GOT3 (cell line): ENCODE results near the gene GDF11.

ENCODE experiments used
- DNase-seq: peaks from one replicate; lab custom pipeline; 2025; ENCODE audit warnings: mixed read lengths; lab: John Stamatoyannopoulos, UW

Gene GDF11

DNA sequence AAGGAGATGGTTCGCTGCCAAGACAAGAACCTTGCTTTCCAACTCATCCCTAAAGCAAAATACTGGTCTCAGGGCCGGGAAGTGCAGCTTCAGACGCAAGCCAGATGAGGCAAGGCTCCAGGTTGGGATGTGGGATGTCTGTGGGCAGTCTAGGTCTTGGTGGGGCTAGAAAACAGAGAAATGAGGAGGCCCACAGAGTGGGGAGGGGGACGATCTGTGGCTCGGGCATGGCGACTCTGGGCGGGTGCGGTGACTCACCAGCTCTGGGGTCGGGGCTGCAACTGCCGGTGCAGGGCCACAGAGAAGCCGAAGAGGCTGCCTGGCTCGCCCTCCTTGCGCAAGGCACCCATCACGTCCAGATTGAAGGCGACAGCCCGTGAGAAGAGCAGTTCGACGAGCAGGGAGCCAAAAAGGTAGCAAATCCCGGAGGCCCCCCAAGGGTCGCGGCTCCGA, 35.7 kb upstream of the GDF11 start:
- no peak for DNase-seq

DNA sequence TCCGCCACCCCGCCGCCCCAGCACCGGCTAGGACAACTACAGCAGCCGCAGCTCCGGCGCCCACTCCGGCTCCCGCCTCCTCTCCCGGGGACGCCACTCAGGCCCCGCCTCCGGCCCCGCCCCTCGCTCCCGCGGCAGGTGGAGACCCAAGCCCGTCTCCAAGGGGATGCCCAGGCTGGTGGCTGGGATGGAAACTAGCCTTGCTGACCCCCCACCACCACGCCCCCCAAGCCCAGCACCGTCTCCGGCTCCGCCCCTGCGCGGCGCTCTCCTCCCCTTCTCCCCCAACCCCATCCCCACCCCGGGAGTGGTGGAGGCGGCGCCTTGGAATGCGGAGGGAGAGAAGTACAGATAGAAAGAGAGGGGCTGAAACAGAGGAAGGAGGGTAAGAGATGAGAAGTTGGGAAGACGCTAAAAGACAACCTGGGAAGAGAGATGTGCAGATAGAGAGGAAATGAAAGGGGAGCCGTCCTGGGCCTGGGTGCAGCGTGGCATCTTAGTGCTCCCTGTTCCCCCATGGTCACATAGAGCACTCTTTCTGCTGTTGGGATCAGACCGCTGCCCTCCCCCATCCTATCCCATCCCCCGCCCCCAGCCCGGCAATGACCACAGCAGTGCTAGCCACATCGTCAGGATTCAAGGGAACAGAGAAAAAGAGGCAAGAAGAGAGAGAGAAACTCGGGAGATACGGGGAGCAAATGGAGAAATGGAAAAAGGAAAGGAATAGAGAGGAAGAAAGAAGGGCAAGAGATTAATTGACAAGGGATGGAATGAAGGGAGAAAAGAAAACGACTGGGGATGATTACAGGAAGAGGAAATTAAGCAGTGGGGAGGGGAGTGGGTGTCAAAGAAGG, 34.9 kb upstream of the GDF11 start, which contains the start of gene ITGA7:
TSS of gene ITGA7 (minus strand) at position 64 of the 854 bp plus-strand sequence. CDS start 222 bp downstream, outside the sequence.
- DNase-seq = no peak

DNA sequence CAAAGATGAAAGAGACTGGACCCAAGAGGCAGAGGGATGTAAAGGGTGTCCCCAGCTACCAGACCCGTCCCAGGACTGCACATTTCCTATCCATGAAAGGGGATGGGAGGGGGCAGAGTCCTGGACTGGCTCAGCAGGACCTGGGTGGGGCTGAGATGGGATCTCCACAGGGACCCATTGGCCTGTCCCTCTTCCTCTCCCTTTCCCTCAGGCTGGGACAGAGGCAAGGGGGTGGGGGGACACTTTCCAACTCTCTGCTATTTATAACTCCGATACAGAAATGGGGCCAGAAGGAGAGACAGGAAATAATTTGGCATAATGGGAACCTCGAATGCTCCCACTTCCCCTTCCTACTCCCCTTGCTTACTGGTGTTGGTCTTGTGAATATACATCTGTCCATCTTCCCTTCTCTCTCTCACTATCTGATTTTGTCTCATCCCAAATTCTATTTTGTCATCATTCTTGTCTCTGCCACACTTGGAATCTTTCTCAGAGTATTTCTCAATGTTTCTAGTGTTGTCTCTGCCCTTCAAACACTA, 34.2 kb upstream of the GDF11 start:
- DNase-seq = no peak

DNA sequence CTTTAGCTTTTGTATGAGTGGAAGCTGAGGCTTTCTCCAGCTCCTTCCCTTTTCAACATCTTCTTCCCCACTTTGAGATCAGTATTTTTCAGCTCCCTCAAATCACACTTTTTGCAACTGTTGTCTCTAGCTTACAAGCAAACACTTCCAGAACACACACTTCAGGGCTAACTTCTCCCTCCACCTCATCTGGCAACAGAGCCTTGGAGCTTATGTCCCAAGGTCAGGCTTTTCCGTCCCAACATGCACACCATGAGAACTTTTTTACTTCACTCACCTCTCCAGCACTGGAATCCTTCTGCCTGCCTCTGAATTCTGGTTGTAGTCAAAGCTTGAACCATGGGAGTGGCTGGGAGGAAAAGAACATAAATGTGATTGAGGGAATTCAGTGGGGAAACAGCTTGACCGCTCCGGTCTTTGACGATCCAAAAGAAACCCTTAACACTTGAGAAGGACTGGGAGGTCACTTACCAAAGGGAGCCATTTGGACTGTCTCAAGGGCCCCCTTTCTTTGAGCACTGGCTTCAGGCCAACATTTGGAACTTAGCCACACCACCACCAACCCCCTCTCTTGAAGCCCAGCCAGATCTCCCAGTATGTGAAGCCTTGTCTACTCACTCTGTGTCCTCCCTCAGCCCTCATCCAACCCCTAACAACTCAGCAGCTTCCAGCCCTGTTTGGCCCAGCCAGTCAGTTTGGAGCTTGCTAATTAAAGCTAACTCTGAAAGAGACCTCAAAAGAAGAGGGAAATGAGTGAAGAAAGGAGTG, 31.0 kb upstream of the GDF11 start:
- no peak for DNase-seq

DNA sequence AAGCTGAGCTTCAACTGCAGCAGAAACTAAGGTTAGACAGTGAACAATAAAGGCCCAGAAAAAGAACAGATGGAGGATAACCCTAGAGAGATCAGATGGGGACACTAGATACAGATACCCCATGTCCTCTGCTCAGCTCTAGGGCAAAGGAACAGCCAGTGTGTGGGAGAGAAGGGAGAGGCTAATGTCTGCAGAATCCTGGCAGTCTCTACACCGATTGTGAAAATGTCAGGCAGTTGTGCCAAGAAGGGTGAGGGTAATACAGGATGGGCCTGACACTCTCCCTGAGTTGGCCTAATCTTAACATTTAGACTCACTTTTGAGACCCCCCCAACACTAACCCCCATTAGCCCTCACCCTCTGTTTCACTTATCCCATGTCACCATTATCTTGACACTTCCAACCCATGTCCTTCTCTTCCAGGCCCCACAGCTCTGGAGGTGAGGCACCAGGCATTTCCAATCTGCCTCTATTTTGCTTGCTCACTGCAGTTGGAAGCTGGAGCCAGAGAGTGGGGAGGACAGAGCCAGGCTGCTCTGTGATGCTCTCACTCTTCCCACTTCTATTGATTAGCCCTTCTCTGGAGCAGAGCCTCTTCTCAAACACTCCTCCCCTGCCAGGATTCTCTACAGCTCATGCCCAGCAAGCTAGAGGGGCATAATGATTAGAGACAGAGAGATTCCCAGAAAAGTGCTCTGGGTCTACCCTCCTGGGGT, 30.1 kb upstream of the GDF11 start:
- DNase-seq = no peak

DNA sequence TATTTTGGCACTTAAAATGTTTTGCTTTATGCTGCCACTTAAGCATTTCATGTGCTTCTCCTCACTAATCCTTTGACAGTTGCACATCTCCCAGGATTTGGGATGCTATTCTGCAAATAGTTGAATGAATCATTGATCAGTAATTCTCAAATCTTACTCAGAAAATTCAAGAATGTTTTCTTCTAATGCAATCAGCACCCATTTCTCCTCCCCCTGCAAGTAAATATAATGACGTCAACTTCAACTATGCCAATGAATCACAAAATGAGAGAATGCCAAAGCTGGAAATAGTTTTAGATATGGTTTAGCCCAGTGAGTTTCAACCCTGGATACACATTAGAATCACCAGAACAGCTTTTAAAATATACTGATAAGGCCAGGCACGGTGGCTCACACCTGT, 29.2 kb upstream of the GDF11 start:
- DNase-seq = no peak

DNA sequence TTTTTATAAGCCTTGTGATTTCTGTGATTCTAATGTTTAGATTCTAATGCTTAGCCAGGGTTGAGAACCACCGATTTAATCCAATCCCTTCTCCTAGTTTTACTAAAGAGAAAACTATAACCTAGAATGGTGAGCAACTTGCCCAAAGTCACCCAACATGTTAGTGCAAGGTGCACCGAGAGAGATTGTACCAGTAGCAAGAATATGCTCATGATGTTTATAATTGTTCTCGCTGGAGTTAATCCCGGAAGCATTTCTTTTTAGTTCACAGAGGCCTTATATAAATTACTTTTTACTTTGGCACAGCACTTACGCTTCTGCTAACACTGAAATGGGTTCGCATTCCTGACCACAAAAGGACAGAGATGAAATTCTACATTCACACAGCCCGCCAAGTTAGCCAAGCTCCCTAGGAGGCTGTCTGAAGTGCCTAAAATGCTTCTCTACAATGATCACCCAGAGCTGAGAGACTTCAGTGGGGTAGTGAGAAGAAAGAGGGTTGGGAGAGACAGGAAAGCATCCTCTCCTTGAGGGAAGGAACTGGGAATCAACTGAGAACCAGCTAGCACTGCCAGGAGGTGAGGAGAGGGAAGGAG, 27.7 kb upstream of the GDF11 start:
- DNase-seq = no peak

DNA sequence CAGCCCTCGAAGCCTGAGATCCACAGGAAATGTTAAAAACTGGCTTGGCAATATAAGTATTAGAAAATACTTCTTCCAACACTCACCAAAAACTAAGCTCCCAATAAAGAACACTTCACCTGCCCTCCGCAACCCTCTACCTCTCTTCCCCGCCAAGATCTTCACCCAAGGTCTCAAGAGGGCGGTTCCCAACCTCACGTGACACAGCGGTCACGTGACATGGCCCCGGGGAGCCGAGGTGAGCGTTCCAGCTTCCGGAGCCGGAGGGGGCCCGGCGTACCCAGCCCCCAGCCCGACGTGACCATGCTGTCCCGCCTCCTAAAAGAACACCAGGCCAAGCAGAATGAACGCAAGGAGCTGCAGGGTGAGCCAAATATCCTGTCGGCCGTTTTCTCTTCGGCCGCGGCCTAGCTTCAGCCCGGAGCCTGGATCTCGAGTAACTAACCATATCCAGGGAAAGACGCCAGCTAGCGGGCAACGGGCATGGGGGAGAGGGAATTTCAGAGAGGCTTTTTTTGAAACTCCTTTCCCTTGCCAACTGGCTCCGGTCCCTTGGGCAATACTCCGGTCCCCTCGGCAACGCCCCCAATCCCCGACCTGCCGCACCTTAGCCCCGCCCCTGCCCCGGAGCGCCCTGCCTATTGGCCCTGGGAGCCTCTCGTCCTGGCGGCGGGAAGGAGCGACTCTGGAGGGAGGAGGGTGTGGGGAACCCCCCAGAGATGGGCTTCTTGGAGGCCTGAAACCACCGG, 26.9 kb upstream of the GDF11 start, which contains the start of gene BLOC1S1:
TSS of gene BLOC1S1 (plus strand) at position 214 of the 749 bp plus-strand sequence. CDS start at position 220, 6 bp downstream.
- peak; percentile 29 for DNase-seq

DNA sequence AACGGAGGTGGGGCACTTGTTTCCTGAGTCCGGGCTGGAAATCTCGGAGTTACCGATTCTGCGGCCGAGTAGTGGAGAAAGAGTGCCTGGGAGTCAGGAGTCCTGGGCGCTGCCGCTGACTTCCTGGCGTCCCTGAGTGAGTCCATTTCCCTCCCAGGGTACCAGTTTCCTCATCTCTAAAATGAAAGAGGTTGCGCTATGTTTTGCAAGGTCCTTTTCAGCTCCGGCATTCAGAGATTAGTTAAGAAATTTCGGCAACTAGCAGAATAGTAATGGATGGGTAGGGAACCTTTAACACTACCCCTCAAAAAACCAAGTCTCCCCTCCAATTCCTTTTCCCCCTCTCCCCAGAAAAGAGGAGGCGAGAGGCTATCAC, 26.4 kb upstream of the GDF11 start:
- no peak for DNase-seq

DNA sequence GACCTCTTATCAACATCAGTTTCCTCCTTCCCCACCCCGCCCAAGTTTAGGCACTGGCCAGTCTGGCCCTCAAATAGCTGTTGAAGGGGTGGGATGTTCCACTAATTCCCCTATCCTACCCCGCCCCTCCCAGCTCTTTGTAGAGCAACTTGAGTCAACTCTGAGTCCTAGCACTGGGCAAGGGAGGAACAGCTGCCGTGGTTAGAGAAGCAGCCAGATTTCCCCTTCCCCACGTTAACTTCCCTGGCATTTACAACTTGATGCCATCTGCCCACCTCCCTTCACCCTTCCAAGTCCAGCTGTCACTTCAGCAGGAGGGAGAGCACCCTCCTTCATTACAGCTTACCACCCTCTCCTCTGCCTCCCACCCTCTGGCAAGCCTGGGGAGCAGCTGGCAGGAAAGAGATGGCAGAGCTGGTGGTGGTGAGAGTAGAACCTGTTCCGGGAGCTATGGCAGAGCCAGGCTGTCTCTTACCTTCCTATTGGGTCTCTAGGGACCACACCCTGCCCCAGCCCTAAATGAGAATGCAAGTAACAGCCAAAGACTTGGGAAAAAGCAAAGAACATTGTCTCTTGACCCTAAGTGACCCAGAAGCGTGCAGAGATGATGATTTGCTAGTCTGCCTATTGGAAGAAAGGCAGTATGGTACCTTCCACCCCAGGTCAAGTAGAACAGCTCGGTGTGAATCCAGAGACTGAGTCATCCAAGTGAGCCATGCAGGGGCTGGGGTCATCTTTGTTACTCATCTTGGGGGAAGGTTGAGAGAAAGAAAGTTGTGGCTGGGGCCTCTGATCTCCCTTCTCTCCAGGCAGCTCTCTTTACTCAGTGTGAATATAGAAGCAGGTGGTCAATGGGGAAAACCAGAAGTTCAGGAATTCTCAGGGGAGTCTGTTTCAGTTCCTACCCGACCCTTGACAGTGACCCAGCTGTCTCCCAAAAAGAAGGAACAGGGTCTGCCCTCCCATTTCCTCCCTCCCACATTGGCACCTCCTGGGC, 25.6 kb upstream of the GDF11 start:
- DNase-seq = no peak

DNA sequence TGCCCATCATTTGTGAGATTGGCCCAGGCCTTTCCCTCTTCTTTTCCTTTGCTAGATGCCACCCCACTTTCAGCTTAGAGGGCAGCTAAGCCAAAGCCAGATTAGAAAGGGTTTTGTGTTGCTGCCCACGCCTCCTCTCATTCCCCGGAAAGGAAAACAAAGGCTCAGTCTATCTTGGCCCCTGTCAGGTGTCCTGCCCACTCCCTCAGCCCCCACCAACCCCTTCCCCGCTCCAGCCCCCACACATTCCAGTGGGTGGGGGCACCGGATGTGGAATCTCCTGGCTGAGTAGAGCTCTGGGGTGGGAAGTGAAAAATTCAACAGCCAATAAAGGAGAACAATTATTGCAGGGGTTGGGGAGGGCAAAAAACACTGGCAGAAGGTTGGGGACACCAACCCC, 24.9 kb upstream of the GDF11 start:
- no peak for DNase-seq

DNA sequence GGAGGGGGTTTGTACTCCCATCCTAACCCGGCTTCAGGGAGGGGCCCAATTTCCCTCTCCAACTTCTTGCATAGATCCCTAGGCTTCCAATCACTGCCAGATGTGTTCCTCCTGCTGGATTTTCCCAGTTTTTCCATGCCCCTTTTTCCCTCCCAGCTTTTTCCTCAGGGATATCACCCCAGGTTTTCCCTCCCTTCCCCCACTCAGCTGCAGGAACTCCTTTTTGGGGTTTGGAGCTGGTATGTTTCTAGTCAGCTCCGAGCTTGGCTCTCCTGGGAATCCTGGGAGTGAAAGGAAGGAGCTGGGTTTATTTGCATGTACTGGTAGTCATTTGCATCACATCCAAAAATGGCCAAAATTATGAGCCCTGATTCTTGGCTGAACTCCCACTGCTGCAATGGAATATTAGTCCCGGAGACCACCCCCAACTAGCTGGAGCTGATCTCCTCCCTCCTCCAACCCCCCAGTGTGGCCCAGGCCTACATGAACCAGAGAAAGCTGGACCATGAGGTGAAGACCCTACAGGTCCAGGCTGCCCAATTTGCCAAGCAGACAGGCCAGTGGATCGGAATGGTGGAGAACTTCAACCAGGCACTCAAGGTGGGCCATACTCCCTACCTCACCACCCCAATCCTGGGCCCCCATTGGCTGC, 24.2 kb upstream of the GDF11 start:
- DNase-seq = no peak

DNA sequence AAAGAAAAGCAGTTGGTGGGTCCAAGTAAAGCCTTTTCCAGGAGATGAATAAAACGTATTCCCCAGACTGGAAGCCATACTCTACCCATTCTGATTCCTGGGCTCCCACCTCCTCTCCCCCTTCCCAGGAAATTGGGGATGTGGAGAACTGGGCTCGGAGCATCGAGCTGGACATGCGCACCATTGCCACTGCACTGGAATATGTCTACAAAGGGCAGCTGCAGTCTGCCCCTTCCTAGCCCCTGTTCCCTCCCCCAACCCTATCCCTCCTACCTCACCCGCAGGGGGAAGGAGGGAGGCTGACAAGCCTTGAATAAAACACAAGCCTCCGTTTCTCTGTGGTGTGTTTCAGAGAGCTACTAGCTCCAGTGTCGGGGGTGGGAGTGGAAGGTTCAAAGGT, 23.6 kb upstream of the GDF11 start:
- no peak for DNase-seq

DNA sequence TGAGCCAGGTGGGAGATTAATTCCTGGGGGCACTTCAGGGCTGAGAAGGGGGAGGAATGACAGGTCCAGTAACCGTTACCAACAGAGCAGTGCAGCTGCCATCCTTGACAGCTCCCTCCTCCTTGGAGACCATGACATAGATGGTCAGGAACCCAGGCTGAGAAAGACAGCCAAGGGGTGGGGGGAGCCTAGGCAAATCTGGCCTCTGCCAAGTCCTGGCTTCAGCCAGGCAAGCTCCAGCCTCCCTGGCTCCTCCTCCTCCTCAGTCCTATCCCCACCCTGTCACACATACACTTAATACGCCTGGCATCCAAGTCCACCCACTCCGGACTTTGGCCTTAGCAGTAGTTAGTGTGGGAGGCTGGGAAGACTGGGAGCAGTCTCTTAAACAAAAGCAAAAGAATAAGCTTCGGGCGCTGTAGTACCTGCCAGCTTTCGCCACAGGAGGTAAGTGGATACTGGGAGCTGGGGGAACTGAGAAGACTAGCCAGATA, 22.8 kb upstream of the GDF11 start, which contains the start of gene RDH5:
TSS of gene RDH5 (plus strand) at position 323 of the 494 bp plus-strand sequence. CDS start 792 bp downstream, outside the sequence.
- no peak for DNase-seq

DNA sequence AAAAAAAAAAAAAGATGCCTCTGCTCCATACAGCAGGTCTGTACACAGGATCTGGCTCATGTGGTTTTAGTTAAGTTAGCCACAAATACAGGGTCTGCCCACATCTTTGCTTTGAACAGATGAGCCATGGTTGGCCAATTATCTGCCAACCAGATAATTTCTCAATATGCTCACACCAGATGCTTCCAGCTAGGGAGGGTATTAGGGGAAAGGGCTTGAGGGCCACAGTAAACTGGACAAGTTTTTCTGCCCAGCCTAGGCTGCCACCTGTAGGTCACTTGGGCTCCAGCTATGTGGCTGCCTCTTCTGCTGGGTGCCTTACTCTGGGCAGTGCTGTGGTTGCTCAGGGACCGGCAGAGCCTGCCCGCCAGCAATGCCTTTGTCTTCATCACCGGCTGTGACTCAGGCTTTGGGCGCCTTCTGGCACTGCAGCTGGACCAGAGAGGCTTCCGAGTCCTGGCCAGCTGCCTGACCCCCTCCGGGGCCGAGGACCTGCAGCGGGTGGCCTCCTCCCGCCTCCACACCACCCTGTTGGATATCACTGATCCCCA, 22.0 kb upstream of the GDF11 start:
- peak; percentile 46 for DNase-seq

DNA sequence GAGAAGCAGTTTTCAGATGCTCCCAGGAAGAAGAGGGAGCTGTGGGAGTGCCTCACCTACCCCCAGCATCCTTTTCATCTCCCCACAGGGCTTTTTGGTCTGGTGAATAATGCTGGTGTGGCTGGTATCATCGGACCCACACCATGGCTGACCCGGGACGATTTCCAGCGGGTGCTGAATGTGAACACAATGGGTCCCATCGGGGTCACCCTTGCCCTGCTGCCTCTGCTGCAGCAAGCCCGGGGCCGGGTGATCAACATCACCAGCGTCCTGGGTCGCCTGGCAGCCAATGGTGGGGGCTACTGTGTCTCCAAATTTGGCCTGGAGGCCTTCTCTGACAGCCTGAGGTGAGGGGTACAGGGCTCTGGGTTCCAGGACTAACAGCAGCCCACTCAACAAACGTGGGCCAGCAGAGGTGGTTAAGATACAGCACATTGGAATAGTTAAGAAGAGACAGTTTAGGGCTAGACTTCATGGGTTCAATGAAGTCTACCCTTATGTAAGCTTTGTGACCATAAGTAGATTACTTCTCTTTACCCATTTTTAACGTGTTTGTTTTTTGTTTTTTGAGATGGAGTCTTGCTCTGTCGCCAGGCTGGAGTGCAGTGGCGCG, 21.2 kb upstream of the GDF11 start:
- DNase-seq = no peak

DNA sequence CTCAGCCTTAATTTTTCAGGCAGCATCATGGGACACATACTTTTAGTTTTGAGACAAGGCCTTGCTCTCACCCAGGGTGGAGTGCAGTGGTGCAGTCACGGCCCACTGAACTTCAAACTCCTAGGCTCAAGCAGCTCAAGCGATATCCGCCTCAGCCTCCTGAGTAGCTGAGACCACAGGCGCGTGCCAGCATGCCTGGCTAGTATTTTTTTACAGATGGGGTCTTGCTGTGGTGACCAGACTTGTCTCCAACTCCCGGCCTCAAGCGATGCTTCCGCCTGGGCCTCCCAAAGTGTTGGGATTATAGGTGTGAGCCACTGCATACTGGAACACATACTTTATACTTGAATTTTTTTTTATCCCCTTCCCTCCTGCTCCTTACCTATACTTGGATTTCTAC, 20.0 kb upstream of the GDF11 start:
- no peak for DNase-seq
